Progenitor cell of endocrine pancreas (in vitro differentiated cells): ENCODE measurements around the gene CPLX1. TPM values are rescaled to one million over a fixed set of nuclear protein-coding genes. Genes with fewer than 3 reads are reported as not detected.

Experiments
- DNase-seq: peaks from one replicate; pipeline ENCODE4 v3.0.0; 2021; ENCODE audit warnings: low spot score; ENCODE audit not compliant: unreplicated experiment
- H3K27ac Mint-ChIP-seq: 2 replicates; pipeline ENCODE4 v1.8.0; 2021; ENCODE audit warnings: mild to moderate bottlenecking, moderate library complexity, mixed read lengths
- H3K27me3 Mint-ChIP-seq: 2 replicates; pipeline ENCODE4 v1.8.0; 2021; ENCODE audit warnings: mixed read lengths
- H3K36me3 Mint-ChIP-seq: 2 replicates; pipeline ENCODE4 v1.8.0; 2022; ENCODE audit warnings: mixed read lengths; ENCODE audit not compliant: insufficient read depth
- H3K4me1 Mint-ChIP-seq: 2 replicates; pipeline ENCODE4 v1.8.0; 2021; ENCODE audit warnings: low read depth, mixed read lengths
- H3K4me3 Mint-ChIP-seq: 2 replicates; pipeline ENCODE4 v1.8.0; 2021; ENCODE audit warnings: low read depth, mild to moderate bottlenecking, moderate library complexity, mixed read lengths
- H3K9me3 Mint-ChIP-seq: 2 replicates; pipeline ENCODE4 v1.8.0; 2021; ENCODE audit warnings: low read depth, mixed read lengths
- CTCF ChIP-seq: fragments of 200-600 bp; sonication (generic); IDR thresholded peaks from one replicate; pipeline ENCODE4 v1.5.0; 2021; ENCODE audit warnings: antibody characterized with exemption, mild to moderate bottlenecking; ENCODE audit not compliant: unreplicated experiment
- long read RNA-seq: library from polyadenylated mRNA; unstranded; transcript quantifications from one replicate; pipeline ENCODE4 v2.0.0, GENCODE V29; 2020
- total RNA-seq: library from RNA; stranded (reverse); gene quantifications from 2 replicates; pipeline ENCODE4 v1.2.1, GENCODE V29; 2021

The CPLX1 gene
- total RNA-seq = 1.4 and 2.0 TPM in 2 replicates
- long read RNA-seq = 0 reads

DNA sequence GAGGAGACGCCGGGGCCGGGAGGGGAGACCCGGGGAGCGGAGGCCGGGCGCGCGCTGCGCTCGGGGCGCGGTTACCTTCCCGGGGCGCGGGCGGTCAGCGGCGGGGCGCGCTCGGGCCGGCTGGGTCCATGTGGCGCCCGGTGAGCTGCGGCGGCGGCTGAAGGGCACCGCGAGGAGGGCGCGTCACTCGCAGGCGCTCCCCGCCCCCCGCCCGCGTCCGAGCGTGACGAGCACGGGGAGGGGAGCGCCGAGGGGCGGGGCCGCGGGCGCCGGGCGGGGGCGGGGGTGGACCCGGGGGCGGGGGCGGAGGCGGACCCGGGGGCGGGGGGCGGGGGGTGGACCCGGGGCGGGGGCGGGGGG is at the start of gene CPLX1:
Gene CPLX1 (minus strand): TSS at position 159 of the 360 bp plus-strand sequence. CDS start 1,607 bp downstream, outside the sequence.
- peak within 1 kb of the TSS; percentile 16 for H3K4me3 Mint-ChIP-seq
- TF ChIP-seq CTCF = no peak
- H3K27me3 Mint-ChIP-seq = peaks cover 65% of the 10 kb centered on the region
- H3K9me3 Mint-ChIP-seq = no peaks in the 10 kb centered on the region
- no peaks in the 10 kb centered on the region for H3K4me1 Mint-ChIP-seq
- H3K27ac Mint-ChIP-seq = no peak within 1 kb of the TSS
- no peaks in the 10 kb centered on the region for H3K36me3 Mint-ChIP-seq
- DNase-seq = no peak

DNA sequence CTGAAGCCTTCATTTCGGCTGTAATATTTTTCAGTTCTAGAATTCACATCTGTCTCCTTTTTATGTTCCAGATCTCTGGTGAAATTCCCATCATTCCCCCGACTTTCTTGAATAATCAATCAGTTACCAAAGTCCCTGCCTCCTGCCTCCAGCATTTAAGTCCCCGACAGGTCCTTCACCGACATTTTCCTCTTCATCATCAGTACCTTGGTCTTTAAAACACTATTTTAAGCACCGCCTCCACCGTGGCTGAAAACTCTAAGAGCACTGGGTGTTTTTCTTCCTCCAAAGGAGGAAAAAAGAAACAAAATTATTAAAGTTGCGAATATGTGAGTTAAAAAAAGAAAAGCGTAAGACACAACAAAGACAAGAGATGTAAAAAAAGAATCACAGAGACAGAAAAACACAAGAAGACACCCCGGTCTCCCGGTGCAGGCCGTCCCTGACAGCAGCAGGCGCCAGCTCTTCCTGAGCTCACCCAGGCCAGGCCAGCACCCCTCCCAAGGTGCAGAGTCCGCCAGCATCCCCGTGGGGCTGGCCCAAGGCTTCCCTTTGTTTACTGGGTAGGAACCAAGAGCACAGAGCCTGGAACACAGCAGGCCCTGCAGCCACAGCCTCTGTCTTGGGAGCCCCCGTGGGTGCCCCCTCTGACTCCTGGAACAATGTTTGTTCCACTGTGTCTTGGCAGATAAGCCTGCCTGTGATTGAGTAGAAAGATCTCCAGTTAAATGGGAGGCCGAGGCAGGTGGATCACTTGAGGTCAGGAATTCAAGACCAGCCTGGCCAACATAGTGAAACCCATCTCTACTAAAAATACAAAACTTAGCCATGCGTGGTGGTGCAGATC is 49.3 kb upstream of the CPLX1 start:
- Mint-ChIP-seq H3K36me3 (peaks cover 16% of the 10 kb centered on the region), H3K27me3 (no peaks in the 10 kb centered on the region), H3K4me3 (no peak overlapping the region), H3K9me3 (no peaks in the 10 kb centered on the region), H3K27ac (no peak overlapping the region), H3K4me1 (no peaks in the 10 kb centered on the region)
- no peak for DNase-seq
- TF ChIP-seq CTCF = no peak

GRCh38 chr4:874056-874455 is 48.1 kb upstream of the CPLX1 start:
- H3K36me3 Mint-ChIP-seq = peaks cover 16% of the 10 kb centered on the region
- no peak overlapping the region for H3K27ac Mint-ChIP-seq
- H3K4me1 Mint-ChIP-seq = no peaks in the 10 kb centered on the region
- H3K4me3 Mint-ChIP-seq = no peak overlapping the region
- TF ChIP-seq CTCF = no peak
- DNase-seq = no peak
- H3K9me3 Mint-ChIP-seq = no peaks in the 10 kb centered on the region
- H3K27me3 Mint-ChIP-seq = no peaks in the 10 kb centered on the region

GRCh38 chr4:872241-872981 is 46.5 kb upstream of the CPLX1 start:
- no peak overlapping the region for H3K4me3 Mint-ChIP-seq
- no peak for TF ChIP-seq CTCF
- H3K9me3 Mint-ChIP-seq = no peaks in the 10 kb centered on the region
- no peak overlapping the region for H3K27ac Mint-ChIP-seq
- no peaks in the 10 kb centered on the region for H3K4me1 Mint-ChIP-seq
- peaks cover 14% of the 10 kb centered on the region for H3K36me3 Mint-ChIP-seq
- H3K27me3 Mint-ChIP-seq = no peaks in the 10 kb centered on the region
- no peak for DNase-seq

DNA sequence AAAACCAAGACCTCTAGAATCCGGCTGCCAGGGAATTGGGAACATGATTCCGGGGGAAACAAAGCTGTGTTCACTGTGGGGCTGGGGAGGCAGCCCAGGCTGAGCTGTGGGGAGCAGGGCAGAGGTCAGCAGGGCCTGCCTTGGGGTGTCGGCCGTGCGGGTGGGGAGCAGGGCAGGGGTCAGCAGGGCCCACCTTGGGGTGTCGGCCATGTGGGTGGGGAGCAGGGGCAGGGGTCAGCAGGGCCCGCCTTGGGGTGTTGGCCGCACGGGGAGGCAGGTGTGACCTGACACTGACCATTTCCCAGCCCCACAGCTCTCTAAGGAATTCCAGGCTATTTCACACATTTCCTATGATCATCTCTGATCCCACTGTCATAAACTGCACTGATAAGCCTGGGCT is 45.6 kb upstream of the CPLX1 start:
- no peak overlapping the region for H3K4me3 Mint-ChIP-seq
- H3K27me3 Mint-ChIP-seq = no peaks in the 10 kb centered on the region
- H3K27ac Mint-ChIP-seq = no peak overlapping the region
- H3K4me1 Mint-ChIP-seq = no peaks in the 10 kb centered on the region
- H3K36me3 Mint-ChIP-seq = peaks cover 10% of the 10 kb centered on the region
- no peak for TF ChIP-seq CTCF
- no peak for DNase-seq
- H3K9me3 Mint-ChIP-seq = no peaks in the 10 kb centered on the region
